HepG2 (cell line): Measurements from ENCODE around the gene ACTN1. TPM values are rescaled to one million over a fixed set of nuclear protein-coding genes. Genes with fewer than 3 reads are reported as not detected.

Experiments used
- ATAC-seq: fragments of 200-7000 bp; cut with Tn5 transposase; 3 replicates; pipeline ENCODE4 v1.9.1; 2020; ENCODE audit warnings: mild to moderate bottlenecking, moderate library complexity
- BruUV-seq: library from RNA; stranded (reverse); fragments of 400-500 nt; replicated peaks from 2 replicates; lab custom pipeline; 2021; lab: Mats Ljungman, UMichigan
- CTCF ChIA-PET: fragments of 300-600 bp; formaldehyde crosslinking; extraction: SDS; loops from one replicate; lab custom pipeline; 2021; ENCODE audit warnings: low total read pairs, inconsistent platforms, low intra/inter-chr PET ratio; lab: Yijun Ruan, JAX
- POLR2A ChIA-PET: fragments of 350-600 bp; sonication (Branson Sonifier 250); formaldehyde crosslinking; loops from one replicate; lab custom pipeline; 2020; ENCODE audit warnings: antibody characterized with exemption, inconsistent platforms; lab: Yijun Ruan, JAX
- DNase-seq: peaks from one replicate; pipeline ENCODE4 v3.0.0-alpha.2; 2015; ENCODE audit warnings: low spot score
- FAIRE-seq: peaks from 3 replicates; lab custom pipeline; 2011; peaks lifted over from hg19 to GRCh38; lab: Jason Lieb, UNC
- H2AFZ ChIP-seq: one replicate; pipeline ENCODE4 v1.6.1; 2011; ENCODE audit warnings: low read length, inconsistent platforms
- H3K27ac ChIP-seq: fragments of 300-600 bp; 3 replicates; pipeline ENCODE4 v1.8.0; 2011; ENCODE audit warnings: mixed run types, mild to moderate bottlenecking, mixed read lengths, low read length, inconsistent platforms; ENCODE audit not compliant: insufficient read depth; ENCODE audit errors: extremely low read length
- H3K27me3 ChIP-seq, 2 experiments: fragments of 200-600 bp in 1 of 2; 2 replicates in 1 of 2; 3 replicates in 1 of 2; pipeline versions ENCODE4 v1.6.0 to v1.8.0; 2011; ENCODE audit warnings: low read length in 2 of 2, mild to moderate bottlenecking in 2 of 2, moderate library complexity in 2 of 2, inconsistent platforms in 1 of 2; ENCODE audit not compliant: insufficient read depth in 2 of 2, control insufficient read depth in 1 of 2
- H3K36me3 ChIP-seq, 2 experiments: fragments of 200-600 bp in 1 of 2; replicated peaks in 1 of 2; 2 replicates in 1 of 2; 3 replicates in 1 of 2; pipeline versions ENCODE4 v1.5.1 to v1.8.0; 2011; ENCODE audit warnings: low read length in 2 of 2, inconsistent platforms in 1 of 2; ENCODE audit not compliant: insufficient read depth in 2 of 2, control insufficient read depth in 1 of 2
- H3K4me1 ChIP-seq: 2 replicates; pipeline ENCODE4 v1.5.1; 2012; ENCODE audit warnings: low read length, inconsistent platforms; ENCODE audit not compliant: insufficient read depth
- H3K4me2 ChIP-seq: 2 replicates; pipeline ENCODE4 v1.6.0; 2011; ENCODE audit warnings: low read depth, low read length, inconsistent platforms
- H3K4me3 ChIP-seq, 3 experiments: fragments of 200-600 bp in 1 of 3; sonication (generic), shearing (Covaris generic) in 1 of 3; replicated peaks in 1 of 3; 2 replicates each; pipeline ENCODE4 v1.5.1; 2011 to 2016; ENCODE audit warnings: low read length in 3 of 3, inconsistent platforms in 2 of 3, low read depth in 2 of 3, mild to moderate bottlenecking in 2 of 3, control low read depth in 1 of 3, mixed read lengths in 1 of 3; ENCODE audit not compliant: insufficient read depth in 1 of 3
- H3K79me2 ChIP-seq: one replicate; pipeline ENCODE4 v1.6.1; 2011; ENCODE audit warnings: low read length, inconsistent platforms; ENCODE audit not compliant: insufficient read depth
- H3K9ac ChIP-seq: 2 replicates; pipeline ENCODE4 v1.6.0; 2011; ENCODE audit warnings: mild to moderate bottlenecking, low read depth, low read length, inconsistent platforms; ENCODE audit not compliant: insufficient read depth
- H3K9me3 ChIP-seq: 2 replicates; pipeline ENCODE4 v1.5.1; 2012; ENCODE audit warnings: mild to moderate bottlenecking, low read length
- H4K20me1 ChIP-seq: 2 replicates; pipeline ENCODE4 v1.6.0; 2011; ENCODE audit warnings: inconsistent platforms, mild to moderate bottlenecking, low read length, moderate library complexity; ENCODE audit not compliant: insufficient read depth
- FOXK2 ChIP-seq: fragments of 450-650 bp; IDR thresholded peaks from 2 replicates; pipeline ENCODE4 v1.6.1; 2016
- KLF6 ChIP-seq: IDR thresholded peaks from 2 replicates; pipeline ENCODE4 v1.8.0; 2016; ENCODE audit warnings: missing biosample characterization, missing genetic modification reagents
- MZF1 ChIP-seq: sonication (generic); formaldehyde crosslinking; IDR thresholded peaks from 2 replicates; pipeline ENCODE4 v1.8.1; 2023; ENCODE audit warnings: mild to moderate bottlenecking, missing genetic modification reagents, borderline replicate concordance
- NFKB2 ChIP-seq: sonication (generic); formaldehyde crosslinking; IDR thresholded peaks from 2 replicates; pipeline ENCODE4 v1.4.0; 2020; ENCODE audit warnings: missing genetic modification reagents, borderline replicate concordance
- PCBP2 ChIP-seq: fragments of 200-400 bp; formaldehyde crosslinking; optimal IDR thresholded peaks from 2 replicates; pipeline ENCODE3; 2018; ENCODE audit warnings: low read length, low read depth; ENCODE audit not compliant: poor library complexity, severe bottlenecking
- PHF5A ChIP-seq: IDR thresholded peaks from one replicate; pipeline ENCODE4 v1.6.1; 2018; ENCODE audit warnings: low read depth, missing genetic modification reagents; ENCODE audit not compliant: unreplicated experiment
- RARG ChIP-seq: sonication (generic); formaldehyde crosslinking; IDR thresholded peaks from 2 replicates; pipeline ENCODE4 v1.4.0; 2020; ENCODE audit warnings: low read depth, mild to moderate bottlenecking, missing genetic modification reagents
- RFX5 ChIP-seq: IDR thresholded peaks from 2 replicates; pipeline ENCODE4 v1.6.1; 2011; ENCODE audit warnings: low read depth, low read length, improper control_type of control experiment
- YEATS4 ChIP-seq: sonication (generic); formaldehyde crosslinking; IDR thresholded peaks from 2 replicates; pipeline ENCODE4 v1.4.0; 2020; ENCODE audit warnings: missing genetic modification reagents, borderline replicate concordance
- ZFP1 ChIP-seq: IDR thresholded peaks from 2 replicates; pipeline ENCODE4 v1.6.1; 2016
- ZKSCAN5 ChIP-seq: sonication (generic); formaldehyde crosslinking; IDR thresholded peaks from 2 replicates; pipeline ENCODE4 v1.5.1; 2020; ENCODE audit warnings: mild to moderate bottlenecking, missing genetic modification reagents
- ZMAT3 ChIP-seq: sonication (generic); formaldehyde crosslinking; conservative IDR thresholded peaks from 2 replicates; pipeline ENCODE4 v1.7.0; 2021; ENCODE audit warnings: missing genetic modification reagents
- ZNF33A ChIP-seq: sonication (generic); formaldehyde crosslinking; IDR thresholded peaks from 2 replicates; pipeline ENCODE4 v1.5.1; 2020; ENCODE audit warnings: missing genetic modification reagents, mild to moderate bottlenecking, moderate library complexity, borderline replicate concordance
- ZNF468 ChIP-seq: sonication (generic); formaldehyde crosslinking; IDR thresholded peaks from 2 replicates; pipeline ENCODE4 v1.8.0; 2022; ENCODE audit warnings: mild to moderate bottlenecking, moderate library complexity, missing genetic modification reagents
- ZNF546 ChIP-seq: sonication (generic); formaldehyde crosslinking; conservative IDR thresholded peaks from 2 replicates; pipeline ENCODE4 v1.8.1; 2023; ENCODE audit warnings: mild to moderate bottlenecking, missing genetic modification reagents
- ZSCAN20 ChIP-seq: sonication (generic); formaldehyde crosslinking; IDR thresholded peaks from 2 replicates; pipeline ENCODE4 v1.4.0; 2020; ENCODE audit warnings: missing genetic modification reagents, mild to moderate bottlenecking, borderline replicate concordance
- in situ Hi-C: cut with HindIII; loops from 2 replicates; pipeline ENCODE4 v1.10.0; 2017; ENCODE audit warnings: low pct_unique_long_range_greater_than_20kb; ENCODE audit not compliant: extremely low pct_ligation_motif_present
- intact Hi-C: fragments of 100-400 bp; cut with micrococcal nuclease; formaldehyde crosslinking; loops from one replicate; pipeline ENCODE4 v1.10.0; 2022; ENCODE audit not compliant: unreplicated experiment
- polyA plus RNA-seq, 8 experiments: library from polyadenylated mRNA; depleted of rRNA in 3 of 8; stranded (reverse) in 7 of 8; unstranded in 1 of 8; fragments of >200 nt; fragmentation: Illumina TruSeq in 4 of 8; extraction: Trizol in 4 of 8; gene quantifications; 2 replicates each; pipeline versions ENCODE4 v1.2.1 to v1.2.3, GENCODE V29; 2011 to 2016; ENCODE audit warnings: low read depth in 4 of 8, missing spikeins in 1 of 8, mixed read lengths in 1 of 8; ENCODE audit not compliant: insufficient read depth in 1 of 8
- total RNA-seq, 5 experiments: library from RNA; depleted of rRNA; stranded (reverse); fragments of >200 nt; fragmentation: Illumina TruSeq; extraction: Trizol; gene quantifications; 2 replicates each; pipeline ENCODE4 v1.2.3, GENCODE V29; 2016; ENCODE audit warnings: low read depth in 1 of 5
- TF ChIP-seq, protein P1 (sequence below), 2 experiments: fragments of 450-650 bp in 1 of 2; sonication (generic) in 1 of 2; formaldehyde crosslinking; IDR thresholded peaks; 2 replicates each; pipeline versions ENCODE4 v1.5.0 to v1.8.0; 2020 to 2022; ENCODE audit warnings: mild to moderate bottlenecking in 1 of 2, missing genetic modification reagents in 1 of 2
- TF ChIP-seq, protein P2 (sequence below): sonication (generic); formaldehyde crosslinking; IDR thresholded peaks from 2 replicates; pipeline ENCODE4 v1.4.0; 2020; ENCODE audit warnings: mild to moderate bottlenecking, missing genetic modification reagents, borderline replicate concordance
- TF ChIP-seq, protein P3 (sequence below): sonication (generic); formaldehyde crosslinking; IDR thresholded peaks from 2 replicates; pipeline ENCODE4 v1.4.0; 2020; ENCODE audit warnings: mild to moderate bottlenecking, missing genetic modification reagents

ACTN1 gene
- total and polyA plus RNA-seq, 2 of the 13 experiments (the other 11 are each of a cell fraction or from before 2014, with no cell fraction given): 58.6 to 162 TPM

DNA sequence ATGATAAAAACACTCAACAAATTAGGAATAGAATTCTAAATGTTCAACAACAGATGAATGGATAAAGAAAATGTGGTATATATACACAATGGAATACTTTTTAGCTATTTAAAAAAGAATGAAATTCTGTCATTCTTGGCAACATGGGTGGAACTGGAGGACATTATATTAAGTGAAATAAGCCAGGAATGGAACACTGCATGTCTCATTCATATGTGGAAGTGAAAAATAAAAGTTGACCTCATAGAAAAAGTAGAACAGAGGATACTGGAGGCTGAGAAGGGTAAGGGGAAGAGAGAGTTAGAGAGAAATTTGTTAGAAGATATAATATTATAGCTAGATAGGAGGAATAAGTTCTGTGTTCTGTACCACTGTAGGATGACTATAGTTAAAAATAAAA is 150.4 kb downstream of the ACTN1 start:
- peaks cover 29% of the 10 kb centered on the region for H3K4me1 ChIP-seq
- DNase-seq (no peak), FAIRE-seq (no peak), ATAC-seq (no peak)
- no peak overlapping the region for H2AFZ ChIP-seq
- ChIA-PET CTCF (no interaction called here), POLR2A (interaction anchor here (1.1 kb wide), 1 partner anchor 9 kb away, joined by 3 read pairs; no protein-coding TSS in a partner anchor)
- no peak overlapping the region for H3K27ac ChIP-seq
- H4K20me1 ChIP-seq: no peaks in the 10 kb centered on the region
- H3K9ac ChIP-seq: no peak overlapping the region
- H3K27me3 ChIP-seq: no peaks in the 10 kb centered on the region
- TF ChIP-seq PHF5A (no peak), ZKSCAN5 (no peak), ZFP1 (CRISPR knock-in tag) (no peak), YEATS4 (CRISPR knock-in tag) (no peak), ZNF468 (CRISPR knock-in tag) (no peak), NFKB2 (no peak), KLF6 (CRISPR knock-in tag) (no peak), ZSCAN20 (no peak), ZNF546 (CRISPR knock-in tag) (no peak), PCBP2 (no peak), ZNF33A (no peak), FOXK2 (no peak), ZMAT3 (no peak), RFX5 (no peak), MZF1 (CRISPR knock-in tag) (no peak), RARG (CRISPR knock-in tag) (no peak)
- TF ChIP-seq, protein P1, sequence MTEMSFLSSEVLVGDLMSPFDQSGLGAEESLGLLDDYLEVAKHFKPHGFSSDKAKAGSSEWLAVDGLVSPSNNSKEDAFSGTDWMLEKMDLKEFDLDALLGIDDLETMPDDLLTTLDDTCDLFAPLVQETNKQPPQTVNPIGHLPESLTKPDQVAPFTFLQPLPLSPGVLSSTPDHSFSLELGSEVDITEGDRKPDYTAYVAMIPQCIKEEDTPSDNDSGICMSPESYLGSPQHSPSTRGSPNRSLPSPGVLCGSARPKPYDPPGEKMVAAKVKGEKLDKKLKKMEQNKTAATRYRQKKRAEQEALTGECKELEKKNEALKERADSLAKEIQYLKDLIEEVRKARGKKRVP (CRISPR knock-in tag; IDR thresholded peaks at IDR 0.05): no peak
- TF ChIP-seq, protein P2, sequence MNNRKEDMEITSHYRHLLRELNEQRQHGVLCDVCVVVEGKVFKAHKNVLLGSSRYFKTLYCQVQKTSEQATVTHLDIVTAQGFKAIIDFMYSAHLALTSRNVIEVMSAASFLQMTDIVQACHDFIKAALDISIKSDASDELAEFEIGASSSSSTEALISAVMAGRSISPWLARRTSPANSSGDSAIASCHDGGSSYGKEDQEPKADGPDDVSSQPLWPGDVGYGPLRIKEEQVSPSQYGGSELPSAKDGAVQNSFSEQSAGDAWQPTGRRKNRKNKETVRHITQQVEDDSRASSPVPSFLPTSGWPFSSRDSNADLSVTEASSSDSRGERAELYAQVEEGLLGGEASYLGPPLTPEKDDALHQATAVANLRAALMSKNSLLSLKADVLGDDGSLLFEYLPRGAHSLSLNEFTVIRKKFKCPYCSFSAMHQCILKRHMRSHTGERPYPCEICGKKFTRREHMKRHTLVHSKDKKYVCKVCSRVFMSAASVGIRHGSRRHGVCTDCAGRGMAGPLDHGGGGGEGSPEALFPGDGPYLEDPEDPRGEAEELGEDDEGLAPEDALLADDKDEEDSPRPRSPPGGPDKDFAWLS (CRISPR knock-in tag): no peak
- TF ChIP-seq, protein P3, sequence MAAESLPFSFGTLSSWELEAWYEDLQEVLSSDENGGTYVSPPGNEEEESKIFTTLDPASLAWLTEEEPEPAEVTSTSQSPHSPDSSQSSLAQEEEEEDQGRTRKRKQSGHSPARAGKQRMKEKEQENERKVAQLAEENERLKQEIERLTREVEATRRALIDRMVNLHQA: no peak
- TF ChIP-seq, all 625 proteins: peak for 0
- Histone ChIP-seq H3K4me3 (no peak overlapping the region), H3K4me2 (no peak overlapping the region), H3K36me3 (no peaks in the 10 kb centered on the region), H3K79me2 (no peaks in the 10 kb centered on the region), H3K9me3 (no peaks in the 10 kb centered on the region)
- in situ Hi-C loops: no loop called here
- BruUV-seq: no TSS peak
- intact Hi-C loops: no loop called here
